IMR-90 (cell line): Measurements from ENCODE around the gene SLC1A1. TPM values are rescaled to one million over a fixed set of nuclear protein-coding genes. Genes with fewer than 3 reads are reported as not detected.

ENCODE experiments used
- ATAC-seq: fragments of 200-7000 bp; cut with Tn5 transposase; 2 replicates; pipeline ENCODE4 v1.9.1; 2020; ENCODE audit warnings: low read depth, mild to moderate bottlenecking, moderate library complexity
- BruUV-seq: library from RNA; stranded (reverse); fragments of 400-500 nt; replicated peaks from 2 replicates; lab custom pipeline; 2021; lab: Mats Ljungman, UMichigan
- CTCF ChIA-PET: fragments of 300-600 bp; formaldehyde crosslinking; extraction: SDS; loops from one replicate; lab custom pipeline; 2021; ENCODE audit warnings: antibody characterized with exemption; lab: Yijun Ruan, JAX
- POLR2A ChIA-PET: fragments of 300-600 bp; sonication (Branson Sonifier 250); formaldehyde crosslinking; loops from one replicate; lab custom pipeline; 2022; ENCODE audit warnings: antibody characterized with exemption; ENCODE audit not compliant: unreplicated experiment; lab: Charles Lee
- DNase-seq: peaks from one replicate; pipeline ENCODE4 v3.0.0; 2013
- H2AFZ ChIP-seq: replicated peaks from 2 replicates; pipeline ENCODE3; 2013; ENCODE audit warnings: low read length, mild to moderate bottlenecking; ENCODE audit not compliant: poor library complexity
- H2AK5ac ChIP-seq: 2 replicates; pipeline ENCODE4 v1.6.1; 2013; ENCODE audit warnings: low read depth, low read length, inconsistent platforms
- H2AK9ac ChIP-seq: replicated peaks from 2 replicates; pipeline ENCODE3; 2013; ENCODE audit warnings: mild to moderate bottlenecking, low read depth, low read length, moderate library complexity; ENCODE audit not compliant: poor library complexity
- H2BK120ac ChIP-seq: 2 replicates; pipeline ENCODE4 v1.6.1; 2013; ENCODE audit warnings: low read depth, low read length, inconsistent platforms
- H2BK15ac ChIP-seq: 3 replicates; pipeline ENCODE4 v1.6.1; 2013; ENCODE audit warnings: low read depth, low read length, inconsistent platforms
- H2BK20ac ChIP-seq: 2 replicates; pipeline ENCODE4 v1.6.1; 2013; ENCODE audit warnings: low read depth, mild to moderate bottlenecking, inconsistent platforms, low read length, moderate library complexity
- H2BK5ac ChIP-seq: 2 replicates; pipeline ENCODE4 v1.6.1; 2013; ENCODE audit warnings: mild to moderate bottlenecking, low read depth, low read length, inconsistent platforms; ENCODE audit not compliant: poor library complexity, severe bottlenecking
- H3K14ac ChIP-seq: replicated peaks from 2 replicates; pipeline ENCODE4 v1.6.1; 2013; ENCODE audit warnings: low read depth, low read length, inconsistent platforms
- H3K18ac ChIP-seq: 2 replicates; pipeline ENCODE4 v1.6.1; 2013; ENCODE audit warnings: low read depth, low read length, control low read depth
- H3K23ac ChIP-seq: 2 replicates; pipeline ENCODE4 v1.6.1; 2013; ENCODE audit warnings: low read depth, low read length, inconsistent platforms
- H3K27ac ChIP-seq: 2 replicates; pipeline ENCODE4 v1.5.1; 2013; ENCODE audit warnings: mild to moderate bottlenecking, control low read depth, low read length; ENCODE audit not compliant: insufficient read depth
- H3K27me3 ChIP-seq: 2 replicates; pipeline ENCODE4 v1.6.1; 2013; ENCODE audit warnings: low read length; ENCODE audit not compliant: control insufficient read depth, insufficient read depth
- H3K36me3 ChIP-seq: 2 replicates; pipeline ENCODE4 v1.6.1; 2013; ENCODE audit warnings: low read length, mixed read lengths; ENCODE audit not compliant: control insufficient read depth, insufficient read depth
- H3K4ac ChIP-seq: 2 replicates; pipeline ENCODE4 v1.6.1; 2013; ENCODE audit warnings: low read depth, low read length, inconsistent platforms
- H3K4me1 ChIP-seq: 2 replicates; pipeline ENCODE4 v1.6.1; 2013; ENCODE audit warnings: low read length, mixed read lengths; ENCODE audit not compliant: control insufficient read depth, insufficient read depth
- H3K4me2 ChIP-seq: 2 replicates; pipeline ENCODE4 v1.6.1; 2013; ENCODE audit warnings: low read depth, mild to moderate bottlenecking, control low read depth, low read length, moderate library complexity
- H3K4me3 ChIP-seq: 2 replicates; pipeline ENCODE4 v1.5.1; 2013; ENCODE audit warnings: low read depth, mild to moderate bottlenecking, control low read depth, low read length, moderate library complexity; ENCODE audit not compliant: insufficient read depth
- H3K56ac ChIP-seq: 2 replicates; pipeline ENCODE4 v1.6.1; 2013; ENCODE audit warnings: low read length, inconsistent platforms; ENCODE audit not compliant: insufficient read depth; ENCODE audit errors: extremely low read depth
- H3K79me1 ChIP-seq, 2 experiments: 2 replicates each; pipeline ENCODE4 v1.6.1; 2013; ENCODE audit warnings: low read length in 2 of 2, inconsistent platforms in 1 of 2, low read depth in 1 of 2
- H3K9ac ChIP-seq: 2 replicates; pipeline ENCODE4 v1.6.1; 2013; ENCODE audit warnings: low read depth, low read length, control low read depth
- H3K9me1 ChIP-seq: 2 replicates; pipeline ENCODE4 v1.6.1; 2013; ENCODE audit warnings: low read length, inconsistent platforms; ENCODE audit not compliant: insufficient read depth
- H3K9me3 ChIP-seq: 2 replicates; pipeline ENCODE4 v1.6.1; 2013; ENCODE audit warnings: low read length; ENCODE audit not compliant: control insufficient read depth, insufficient read depth
- H4K20me1 ChIP-seq: 2 replicates; pipeline ENCODE4 v1.6.1; 2013; ENCODE audit warnings: low read length, inconsistent platforms; ENCODE audit not compliant: insufficient read depth
- H4K5ac ChIP-seq: 2 replicates; pipeline ENCODE4 v1.6.1; 2013; ENCODE audit warnings: mild to moderate bottlenecking, low read depth, low read length, control low read depth
- H4K8ac ChIP-seq, 2 experiments: 2 replicates each; pipeline ENCODE4 v1.6.1; 2013; ENCODE audit warnings: low read depth in 2 of 2, low read length in 2 of 2, control low read depth in 1 of 2, inconsistent platforms in 1 of 2
- H4K91ac ChIP-seq: 2 replicates; pipeline ENCODE4 v1.6.1; 2013; ENCODE audit warnings: low read depth, low read length, inconsistent platforms; ENCODE audit not compliant: insufficient read depth
- BHLHE40 ChIP-seq: fragments of 150-350 bp; IDR thresholded peaks from 2 replicates; pipeline ENCODE4 v1.6.1; 2016; ENCODE audit warnings: mild to moderate bottlenecking, low read depth, low read length
- FOS ChIP-seq: fragments of 150-350 bp; IDR thresholded peaks from 2 replicates; pipeline ENCODE4 v1.6.1; 2016; ENCODE audit warnings: low read depth, low read length
- MAFK ChIP-seq: IDR thresholded peaks from 2 replicates; pipeline ENCODE4 v1.6.1; 2012; ENCODE audit warnings: low read depth, low read length, improper control_type of control experiment
- MAZ ChIP-seq: IDR thresholded peaks from 2 replicates; pipeline ENCODE4 v1.6.1; 2012; ENCODE audit warnings: low read depth, mild to moderate bottlenecking, low read length, improper control_type of control experiment, moderate library complexity, borderline replicate concordance
- NFE2L2 ChIP-seq: fragments of 150-350 bp; IDR thresholded peaks from 2 replicates; pipeline ENCODE4 v1.6.1; 2016; ENCODE audit warnings: low read depth, mild to moderate bottlenecking, low read length
- POLR2A ChIP-seq: IDR thresholded peaks from 2 replicates; pipeline ENCODE4 v1.6.1; 2012; ENCODE audit warnings: mild to moderate bottlenecking, low read depth, low read length
- RAD21 ChIP-seq: IDR thresholded peaks from 2 replicates; pipeline ENCODE4 v1.6.1; 2012; ENCODE audit warnings: low read length, improper control_type of control experiment
- RCOR1 ChIP-seq: IDR thresholded peaks from 2 replicates; pipeline ENCODE4 v1.6.1; 2012; ENCODE audit warnings: mild to moderate bottlenecking, low read length, improper control_type of control experiment; ENCODE audit not compliant: insufficient replicate concordance
- RFX5 ChIP-seq: IDR thresholded peaks from 2 replicates; pipeline ENCODE4 v1.8.0; 2012; ENCODE audit warnings: low read depth, mild to moderate bottlenecking, low read length, moderate library complexity
- SMC3 ChIP-seq: fragments of 150-350 bp; IDR thresholded peaks from 2 replicates; pipeline ENCODE4 v1.6.1; 2016; ENCODE audit warnings: low read depth, mild to moderate bottlenecking, antibody characterized with exemption, low read length, moderate library complexity
- WGBS, 2 experiments: methylation state at CpG; one replicate each; pipeline versions ENCODE4 v1.1.5 to v1.1.7; 2013; ENCODE audit warnings: missing lambda C conversion rate in 2 of 2; ENCODE audit not compliant: insufficient read length in 1 of 2; ENCODE audit errors: extremely low coverage in 2 of 2; 5-methylcytosine and 5-hydroxymethylcytosine counted together
- dilution Hi-C: fragments of 300-500 bp; cut with HindIII; formaldehyde crosslinking; loops from one replicate; pipeline ENCODE4 v1.14.3; 2018; ENCODE audit warnings: low sequenced_read_pairs; ENCODE audit not compliant: unreplicated experiment
- in situ Hi-C: fragments of 300-500 bp; cut with MboI; formaldehyde crosslinking; loops from 3 replicates; pipeline ENCODE4 v1.14.3; 2019; ENCODE audit warnings: low sequenced_read_pairs, inconsistent platforms, mixed read lengths
- intact Hi-C: fragments of 100-400 bp; cut with micrococcal nuclease; formaldehyde crosslinking; loops from 2 replicates; pipeline ENCODE4 v1.10.0; 2022
- polyA plus RNA-seq, 3 experiments: library from polyadenylated mRNA; depleted of rRNA; stranded (reverse); fragments of >200 nt; gene quantifications; 2 replicates each; pipeline ENCODE4 v1.2.3, GENCODE V29; 2012; ENCODE audit warnings: low replicate concordance in 1 of 3
- total RNA-seq: library from RNA; depleted of rRNA; stranded (reverse); fragments of >200 nt; gene quantifications from 2 replicates; pipeline ENCODE4 v1.2.3, GENCODE V29; 2012
- TF ChIP-seq, protein P1 (sequence below): fragments of 150-350 bp; IDR thresholded peaks from 2 replicates; pipeline ENCODE4 v1.6.1; 2016; ENCODE audit warnings: low read depth, mild to moderate bottlenecking, low read length, moderate library complexity, borderline replicate concordance
- TF ChIP-seq, protein P2 (sequence below): conservative IDR thresholded peaks from 2 replicates; pipeline ENCODE4 v1.5.1; 2012; ENCODE audit warnings: mild to moderate bottlenecking, low read depth, low read length, improper control_type of control experiment
- TF ChIP-seq, protein P3 (sequence below): fragments of 150-350 bp; IDR thresholded peaks from 2 replicates; pipeline ENCODE4 v1.6.1; 2017; ENCODE audit warnings: mild to moderate bottlenecking, antibody characterized with exemption, low read length, low read depth

SLC1A1 gene
- total and polyA plus RNA-seq, 2 of the 4 experiments (the other 2 are of a cell fraction): 2.2 to 4.1 TPM

DNA sequence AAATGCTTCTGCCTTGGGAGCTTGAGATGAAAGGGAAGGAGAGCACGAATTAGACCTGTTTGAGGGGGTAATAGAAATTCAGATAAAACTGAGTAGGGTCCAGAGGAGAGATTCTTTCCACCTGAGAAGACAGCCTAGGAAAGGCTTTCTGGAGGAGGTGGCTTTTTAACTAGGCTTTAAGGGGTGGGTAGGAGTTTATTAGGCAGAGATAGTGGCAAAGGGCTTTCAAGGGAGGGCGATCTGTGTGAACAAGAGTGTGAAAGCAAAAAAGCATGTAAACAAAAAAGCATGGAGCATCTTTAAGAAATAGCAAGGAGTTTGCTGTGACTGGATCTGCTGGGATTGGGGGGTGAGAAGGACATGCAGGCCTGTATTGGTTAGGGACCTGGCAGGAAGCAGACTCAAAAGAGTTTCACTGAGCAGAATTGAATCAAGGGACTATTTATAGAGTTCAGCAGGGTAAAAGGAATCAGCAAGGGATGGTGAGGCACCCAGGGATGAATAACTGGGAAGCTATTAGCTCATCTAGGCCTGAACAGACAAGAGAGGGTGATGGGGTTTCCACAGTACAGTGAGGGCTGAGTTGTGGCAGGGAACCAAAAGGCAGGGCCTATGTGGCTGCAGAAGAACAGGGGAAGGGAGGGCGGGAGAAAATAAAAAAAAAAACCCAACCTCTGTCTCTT is 18.8 kb downstream of the SLC1A1 start:
- Histone ChIP-seq H4K20me1 (no peaks in the 10 kb centered on the region), H3K4ac (no peak overlapping the region), H2BK20ac (no peak overlapping the region), H3K27me3 (no peaks in the 10 kb centered on the region), H2BK120ac (no peak overlapping the region), H2AFZ (no peak overlapping the region), H3K23ac (no peak overlapping the region), H3K4me2 (peak overlapping the region; percentile 59; the same call in 1 of the 2 replicates), H3K9me3 (no peaks in the 10 kb centered on the region), H4K91ac (no peak overlapping the region), H4K5ac (peak overlapping the region; percentile 8; the same call in 1 of the 2 replicates), H3K9me1 (peaks cover 3% of the 10 kb centered on the region; the same call in 1 of the 2 replicates), H2BK5ac (peak overlapping the region; percentile 93), H3K18ac (peak overlapping the region; percentile 84; the same call in 1 of the 2 replicates), H3K14ac (no peak overlapping the region), H2AK5ac (no peak overlapping the region), H3K56ac (no peak overlapping the region), H3K4me1 (peaks cover 9% of the 10 kb centered on the region), H3K27ac (peak overlapping the region; percentile 77; the same call in 1 of the 2 replicates), H4K8ac (peak overlapping the region in 1 of 2 experiments; percentile 13; a peak in 1 of 4 replicates), H3K9ac (no peak overlapping the region; the same call in 1 of the 2 replicates), H2BK15ac (no peak overlapping the region; the same call in 2 of the 3 replicates), H3K36me3 (no peaks in the 10 kb centered on the region), H2AK9ac (no peak overlapping the region), H3K79me1 (no peaks in the 10 kb centered on the region), H3K4me3 (no peak overlapping the region)
- no TSS peak for BruUV-seq
- intact Hi-C loops: no loop called here
- ATAC-seq (peak; percentile 57), DNase-seq (peak; percentile 72)
- no CpG with 5 or more reads among the region's 3 CpGs for WGBS, 2 experiments
- CTCF ChIA-PET: no interaction called here
- dilution Hi-C loops: no loop called here
- POLR2A ChIA-PET: no interaction called here
- in situ Hi-C loops: no loop called here
- TF ChIP-seq NFE2L2: no peak
- TF ChIP-seq, protein P1, sequence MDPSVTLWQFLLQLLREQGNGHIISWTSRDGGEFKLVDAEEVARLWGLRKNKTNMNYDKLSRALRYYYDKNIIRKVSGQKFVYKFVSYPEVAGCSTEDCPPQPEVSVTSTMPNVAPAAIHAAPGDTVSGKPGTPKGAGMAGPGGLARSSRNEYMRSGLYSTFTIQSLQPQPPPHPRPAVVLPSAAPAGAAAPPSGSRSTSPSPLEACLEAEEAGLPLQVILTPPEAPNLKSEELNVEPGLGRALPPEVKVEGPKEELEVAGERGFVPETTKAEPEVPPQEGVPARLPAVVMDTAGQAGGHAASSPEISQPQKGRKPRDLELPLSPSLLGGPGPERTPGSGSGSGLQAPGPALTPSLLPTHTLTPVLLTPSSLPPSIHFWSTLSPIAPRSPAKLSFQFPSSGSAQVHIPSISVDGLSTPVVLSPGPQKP: no peak
- no peak for TF ChIP-seq RFX5
- TF ChIP-seq, protein P2, sequence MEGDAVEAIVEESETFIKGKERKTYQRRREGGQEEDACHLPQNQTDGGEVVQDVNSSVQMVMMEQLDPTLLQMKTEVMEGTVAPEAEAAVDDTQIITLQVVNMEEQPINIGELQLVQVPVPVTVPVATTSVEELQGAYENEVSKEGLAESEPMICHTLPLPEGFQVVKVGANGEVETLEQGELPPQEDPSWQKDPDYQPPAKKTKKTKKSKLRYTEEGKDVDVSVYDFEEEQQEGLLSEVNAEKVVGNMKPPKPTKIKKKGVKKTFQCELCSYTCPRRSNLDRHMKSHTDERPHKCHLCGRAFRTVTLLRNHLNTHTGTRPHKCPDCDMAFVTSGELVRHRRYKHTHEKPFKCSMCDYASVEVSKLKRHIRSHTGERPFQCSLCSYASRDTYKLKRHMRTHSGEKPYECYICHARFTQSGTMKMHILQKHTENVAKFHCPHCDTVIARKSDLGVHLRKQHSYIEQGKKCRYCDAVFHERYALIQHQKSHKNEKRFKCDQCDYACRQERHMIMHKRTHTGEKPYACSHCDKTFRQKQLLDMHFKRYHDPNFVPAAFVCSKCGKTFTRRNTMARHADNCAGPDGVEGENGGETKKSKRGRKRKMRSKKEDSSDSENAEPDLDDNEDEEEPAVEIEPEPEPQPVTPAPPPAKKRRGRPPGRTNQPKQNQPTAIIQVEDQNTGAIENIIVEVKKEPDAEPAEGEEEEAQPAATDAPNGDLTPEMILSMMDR: no peak
- TF ChIP-seq RCOR1: no peak
- no peak for TF ChIP-seq MAZ
- no peak for TF ChIP-seq SMC3
- TF ChIP-seq, protein P3, sequence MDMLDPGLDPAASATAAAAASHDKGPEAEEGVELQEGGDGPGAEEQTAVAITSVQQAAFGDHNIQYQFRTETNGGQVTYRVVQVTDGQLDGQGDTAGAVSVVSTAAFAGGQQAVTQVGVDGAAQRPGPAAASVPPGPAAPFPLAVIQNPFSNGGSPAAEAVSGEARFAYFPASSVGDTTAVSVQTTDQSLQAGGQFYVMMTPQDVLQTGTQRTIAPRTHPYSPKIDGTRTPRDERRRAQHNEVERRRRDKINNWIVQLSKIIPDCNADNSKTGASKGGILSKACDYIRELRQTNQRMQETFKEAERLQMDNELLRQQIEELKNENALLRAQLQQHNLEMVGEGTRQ: no peak
- TF ChIP-seq FOS: no peak
- TF ChIP-seq RAD21: no peak
- no peak for TF ChIP-seq BHLHE40
- no peak for TF ChIP-seq POLR2A
- no peak for TF ChIP-seq MAFK
